MCF 10A (cell line): ENCODE measurements around the gene RDH14. TPM values are rescaled to one million over a fixed set of nuclear protein-coding genes. Genes with fewer than 3 reads are reported as not detected.

Source experiments
- BruUV-seq: library from RNA; stranded (reverse); fragments of 400-500 nt; replicated peaks from 2 replicates; lab custom pipeline; 2021; lab: Mats Ljungman, UMichigan
- CTCF ChIA-PET: fragments of 300-600 bp; sonication (Branson Sonifier 250); formaldehyde crosslinking; extraction: SDS; loops from one replicate; lab custom pipeline; 2021; ENCODE audit warnings: antibody characterized with exemption, inconsistent platforms; lab: Yijun Ruan, JAX
- POLR2A ChIA-PET: fragments of 300-600, 350-650 bp; sonication (Branson Sonifier 250); formaldehyde crosslinking; extraction: SDS; loops from one replicate; lab custom pipeline; 2020; ENCODE audit warnings: antibody characterized with exemption, inconsistent platforms; lab: Yijun Ruan, JAX
- DNase-seq: peaks from one replicate; pipeline ENCODE4 v3.0.0-alpha.2; 2018; ENCODE audit not compliant: unreplicated experiment
- H3K27ac Mint-ChIP-seq: one replicate; pipeline ENCODE4 v1.8.0; 2022; ENCODE audit warnings: mild to moderate bottlenecking, low read depth, mixed read lengths; ENCODE audit not compliant: unreplicated experiment
- H3K27me3 Mint-ChIP-seq: one replicate; pipeline ENCODE4 v1.8.0; 2022; ENCODE audit warnings: mixed read lengths; ENCODE audit not compliant: insufficient read depth, unreplicated experiment
- H3K36me3 Mint-ChIP-seq: one replicate; pipeline ENCODE4 v1.8.0; 2022; ENCODE audit warnings: mild to moderate bottlenecking, moderate library complexity, mixed read lengths; ENCODE audit not compliant: insufficient read depth, unreplicated experiment
- H3K4me1 Mint-ChIP-seq: one replicate; pipeline ENCODE4 v1.8.0; 2022; ENCODE audit warnings: mixed read lengths; ENCODE audit not compliant: insufficient read depth, unreplicated experiment
- H3K4me3 Mint-ChIP-seq: one replicate; pipeline ENCODE4 v1.8.0; 2022; ENCODE audit warnings: mild to moderate bottlenecking, moderate library complexity, mixed read lengths; ENCODE audit not compliant: unreplicated experiment
- H3K9me3 Mint-ChIP-seq: one replicate; pipeline ENCODE4 v1.8.0; 2022; ENCODE audit warnings: mixed read lengths; ENCODE audit not compliant: unreplicated experiment
- intact Hi-C: fragments of 100-400 bp; cut with micrococcal nuclease; formaldehyde crosslinking; loops from 2 replicates; pipeline ENCODE4 v1.14.1; 2022
- total RNA-seq: library from RNA; stranded (reverse); gene quantifications from 2 replicates; pipeline ENCODE4 v1.2.3, GENCODE V29; 2022
- TF ChIP-seq, protein P1 (sequence below): fragments of 200-600 bp; IDR thresholded peaks from one replicate; pipeline ENCODE4 v1.8.0; 2022; ENCODE audit warnings: antibody characterized with exemption, mild to moderate bottlenecking; ENCODE audit not compliant: unreplicated experiment

The RDH14 gene
- total RNA-seq, 1 experiment from 2014 or later: 19.2 TPM

DNA sequence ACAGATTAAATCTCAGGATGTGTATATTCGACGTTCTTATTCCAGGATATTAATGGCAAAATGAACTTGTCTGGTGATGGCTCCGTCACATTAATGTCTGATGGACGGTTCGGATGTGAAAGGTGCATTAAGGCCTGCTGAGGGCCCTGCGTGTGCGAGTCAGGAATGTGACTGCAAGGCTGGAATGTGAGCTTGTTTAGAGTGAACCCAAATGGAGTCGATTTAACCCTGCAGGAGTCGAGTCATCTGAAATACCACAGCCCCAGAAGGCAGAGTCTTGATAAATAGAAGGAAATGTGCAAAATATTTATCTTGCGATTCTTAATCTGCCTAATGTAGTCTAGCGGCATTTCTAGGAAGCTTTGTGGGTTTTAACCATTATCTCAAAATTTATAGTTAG lies 44.3 kb downstream of the RDH14 start:
- Mint-ChIP-seq H3K27me3 (no peaks in the 10 kb centered on the region), H3K36me3 (peaks cover 5% of the 10 kb centered on the region), H3K4me1 (no peaks in the 10 kb centered on the region), H3K9me3 (no peaks in the 10 kb centered on the region), H3K4me3 (no peak overlapping the region), H3K27ac (no peak overlapping the region)
- ChIA-PET CTCF (interaction anchor here (0.5 to 6.5 kb wide), 7 partner anchors 9 to 1347 kb away, joined by 3 to 36 read pairs (median 3); no protein-coding TSS in a partner anchor), POLR2A (interaction anchor here (1.5 kb wide), 1 partner anchor 45 kb away, joined by 4 read pairs; the partner anchor contains the start of gene RDH14)
- DNase-seq: no peak
- TF ChIP-seq, protein P1, sequence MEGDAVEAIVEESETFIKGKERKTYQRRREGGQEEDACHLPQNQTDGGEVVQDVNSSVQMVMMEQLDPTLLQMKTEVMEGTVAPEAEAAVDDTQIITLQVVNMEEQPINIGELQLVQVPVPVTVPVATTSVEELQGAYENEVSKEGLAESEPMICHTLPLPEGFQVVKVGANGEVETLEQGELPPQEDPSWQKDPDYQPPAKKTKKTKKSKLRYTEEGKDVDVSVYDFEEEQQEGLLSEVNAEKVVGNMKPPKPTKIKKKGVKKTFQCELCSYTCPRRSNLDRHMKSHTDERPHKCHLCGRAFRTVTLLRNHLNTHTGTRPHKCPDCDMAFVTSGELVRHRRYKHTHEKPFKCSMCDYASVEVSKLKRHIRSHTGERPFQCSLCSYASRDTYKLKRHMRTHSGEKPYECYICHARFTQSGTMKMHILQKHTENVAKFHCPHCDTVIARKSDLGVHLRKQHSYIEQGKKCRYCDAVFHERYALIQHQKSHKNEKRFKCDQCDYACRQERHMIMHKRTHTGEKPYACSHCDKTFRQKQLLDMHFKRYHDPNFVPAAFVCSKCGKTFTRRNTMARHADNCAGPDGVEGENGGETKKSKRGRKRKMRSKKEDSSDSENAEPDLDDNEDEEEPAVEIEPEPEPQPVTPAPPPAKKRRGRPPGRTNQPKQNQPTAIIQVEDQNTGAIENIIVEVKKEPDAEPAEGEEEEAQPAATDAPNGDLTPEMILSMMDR: no peak
- intact Hi-C loops: no loop called here
- no TSS peak for BruUV-seq

DNA sequence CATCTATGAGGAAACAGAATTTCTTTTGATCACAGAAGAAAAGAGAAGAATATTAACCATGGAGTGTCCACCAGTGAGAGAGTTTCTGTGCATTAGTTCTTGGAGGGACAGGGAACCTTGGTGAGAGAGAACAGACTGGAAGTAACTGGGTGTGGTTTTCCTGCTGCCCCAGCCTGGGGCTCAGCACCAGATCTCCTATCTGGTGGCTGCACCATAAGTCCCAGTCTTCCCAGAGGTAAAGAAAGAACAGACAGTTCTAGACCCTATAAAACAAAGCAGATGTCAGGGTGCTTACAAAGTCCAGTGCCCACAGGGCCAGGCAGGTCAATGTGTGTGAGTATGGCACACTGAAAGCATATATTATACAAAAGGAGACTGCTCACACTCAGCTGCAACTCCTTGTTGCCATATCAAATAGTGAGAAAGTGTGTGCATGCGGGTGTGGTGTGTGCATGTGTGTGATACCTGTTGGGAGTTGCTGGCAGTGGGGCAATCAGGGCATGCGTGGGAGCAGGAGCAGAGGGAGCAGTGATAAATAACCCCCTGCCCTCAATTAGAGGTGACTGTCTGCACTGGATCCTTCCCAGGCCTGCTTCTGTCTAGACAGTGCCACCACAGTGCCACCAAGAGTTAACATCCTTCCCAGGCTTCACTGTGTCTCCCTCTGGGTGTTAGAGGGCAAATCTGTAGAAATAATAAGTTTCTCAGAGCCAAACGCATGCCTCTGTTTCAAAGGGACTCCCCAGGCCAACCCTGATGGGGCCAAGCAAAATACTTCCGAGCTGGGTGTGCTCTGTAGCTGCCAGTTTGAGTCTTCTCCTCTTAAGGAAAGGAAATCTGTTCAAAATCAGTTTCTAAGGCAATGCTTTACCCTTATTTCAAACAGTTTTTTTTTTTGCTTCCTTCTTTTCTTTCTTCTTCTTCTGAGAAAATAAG lies 45.7 kb downstream of the RDH14 start:
- intact Hi-C loops: no loop called here
- no peaks in the 10 kb centered on the region for H3K27me3 Mint-ChIP-seq
- H3K36me3 Mint-ChIP-seq: peaks cover 5% of the 10 kb centered on the region
- TF ChIP-seq, protein P1: no peak
- BruUV-seq: no TSS peak
- H3K9me3 Mint-ChIP-seq: no peaks in the 10 kb centered on the region
- ChIA-PET CTCF (interaction anchor here (1.3 kb wide), 1 partner anchor 8 kb away, joined by 4 read pairs; no protein-coding TSS in a partner anchor), POLR2A (no interaction called here)
- no peak overlapping the region for H3K27ac Mint-ChIP-seq
- no peak for DNase-seq
- H3K4me1 Mint-ChIP-seq: no peaks in the 10 kb centered on the region
- no peak overlapping the region for H3K4me3 Mint-ChIP-seq

DNA sequence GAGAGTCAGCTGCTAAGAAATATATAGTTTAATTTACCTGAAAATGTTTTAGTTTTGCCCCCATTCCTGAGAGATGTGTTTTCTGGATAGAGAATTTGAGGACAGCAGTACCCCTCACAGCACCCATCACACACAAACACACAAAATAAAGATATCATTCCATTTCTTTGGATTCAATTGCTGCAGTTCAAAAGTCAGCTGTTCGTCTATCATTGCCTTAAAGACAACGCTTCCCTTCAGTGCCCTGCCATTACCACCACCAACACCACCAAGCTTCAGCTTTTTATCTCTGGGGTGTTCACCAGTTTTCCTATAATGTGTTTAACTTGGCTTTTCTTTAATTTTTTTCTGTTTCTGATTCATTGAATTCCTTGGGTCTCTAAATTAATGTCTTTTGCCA lies 49.7 kb downstream of the RDH14 start:
- Mint-ChIP-seq H3K36me3 (no peaks in the 10 kb centered on the region), H3K4me3 (no peak overlapping the region), H3K27me3 (no peaks in the 10 kb centered on the region), H3K9me3 (no peaks in the 10 kb centered on the region), H3K27ac (no peak overlapping the region), H3K4me1 (peaks cover 3% of the 10 kb centered on the region)
- CTCF ChIA-PET: interaction anchor here (0.6 to 4.4 kb wide), 3 partner anchors 10 to 1164 kb away, joined by 3 to 32 read pairs (median 3); no protein-coding TSS in a partner anchor
- no TSS peak for BruUV-seq
- TF ChIP-seq, protein P1: no peak
- DNase-seq: no peak
- POLR2A ChIA-PET: interaction anchor here (0.6 to 1.4 kb wide), 5 partner anchors 9 to 966 kb away, joined by 3 to 5 read pairs (median 3); no protein-coding TSS in a partner anchor
- intact Hi-C loops: no loop called here

DNA sequence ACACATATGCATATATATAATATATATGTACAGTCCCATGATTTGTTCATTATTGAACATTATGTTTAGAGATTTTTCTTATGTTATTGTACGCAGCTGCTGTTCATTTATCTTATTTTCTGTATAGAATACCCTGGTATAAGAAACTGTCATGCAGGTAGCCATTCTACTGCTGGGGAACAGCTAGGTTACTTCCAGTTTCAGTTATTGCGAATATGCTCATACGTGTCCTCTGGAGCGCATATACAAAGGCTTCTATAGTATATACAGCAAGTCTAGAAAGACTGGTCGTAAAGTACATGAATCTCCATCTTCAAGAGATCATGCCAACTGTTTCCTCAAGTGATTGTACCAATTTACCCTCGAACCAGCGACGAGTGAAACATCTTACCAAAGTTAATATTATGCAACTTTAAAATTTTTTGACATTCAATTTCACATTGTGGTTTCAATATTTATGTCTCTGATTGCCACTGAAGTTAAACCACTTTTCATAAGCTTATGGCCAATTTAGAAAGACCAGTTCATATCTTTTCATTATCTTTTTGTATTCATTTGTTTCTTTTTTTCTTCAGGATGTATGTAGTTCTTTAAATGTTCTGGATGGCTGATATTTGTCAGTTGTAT lies 53.5 kb downstream of the RDH14 start:
- no TSS peak for BruUV-seq
- Mint-ChIP-seq H3K27me3 (no peaks in the 10 kb centered on the region), H3K9me3 (no peaks in the 10 kb centered on the region), H3K36me3 (no peaks in the 10 kb centered on the region), H3K27ac (no peak overlapping the region), H3K4me3 (no peak overlapping the region), H3K4me1 (peaks cover 7% of the 10 kb centered on the region)
- TF ChIP-seq, protein P1: no peak
- intact Hi-C loops: no loop called here
- CTCF ChIA-PET: interaction anchor here (0.8 to 2.8 kb wide), 3 partner anchors 9 to 1230 kb away, joined by 3 to 26 read pairs (median 4); no protein-coding TSS in a partner anchor
- DNase-seq: no peak
- POLR2A ChIA-PET: interaction anchor here (0.6 kb wide), 1 partner anchor 669 kb away, joined by 3 read pairs; no protein-coding TSS in a partner anchor
